UCSD-AML1 (cell line): Measurements from ENCODE around the gene ASB4.
"Not testable (repeated sequence)": the region's sequence is repeated elsewhere in the genome, so short reads cannot be mapped to it uniquely, and the experiment has no call there.

Experiments
- DNase-seq: peaks from one replicate; lab custom pipeline; 2025; ENCODE audit not compliant: unreplicated experiment; lab: John Stamatoyannopoulos, UW

Gene ASB4

GRCh38 chr7:95550546-95550945, 64.8 kb downstream of the ASB4 start:
- no peak for DNase-seq

DNA sequence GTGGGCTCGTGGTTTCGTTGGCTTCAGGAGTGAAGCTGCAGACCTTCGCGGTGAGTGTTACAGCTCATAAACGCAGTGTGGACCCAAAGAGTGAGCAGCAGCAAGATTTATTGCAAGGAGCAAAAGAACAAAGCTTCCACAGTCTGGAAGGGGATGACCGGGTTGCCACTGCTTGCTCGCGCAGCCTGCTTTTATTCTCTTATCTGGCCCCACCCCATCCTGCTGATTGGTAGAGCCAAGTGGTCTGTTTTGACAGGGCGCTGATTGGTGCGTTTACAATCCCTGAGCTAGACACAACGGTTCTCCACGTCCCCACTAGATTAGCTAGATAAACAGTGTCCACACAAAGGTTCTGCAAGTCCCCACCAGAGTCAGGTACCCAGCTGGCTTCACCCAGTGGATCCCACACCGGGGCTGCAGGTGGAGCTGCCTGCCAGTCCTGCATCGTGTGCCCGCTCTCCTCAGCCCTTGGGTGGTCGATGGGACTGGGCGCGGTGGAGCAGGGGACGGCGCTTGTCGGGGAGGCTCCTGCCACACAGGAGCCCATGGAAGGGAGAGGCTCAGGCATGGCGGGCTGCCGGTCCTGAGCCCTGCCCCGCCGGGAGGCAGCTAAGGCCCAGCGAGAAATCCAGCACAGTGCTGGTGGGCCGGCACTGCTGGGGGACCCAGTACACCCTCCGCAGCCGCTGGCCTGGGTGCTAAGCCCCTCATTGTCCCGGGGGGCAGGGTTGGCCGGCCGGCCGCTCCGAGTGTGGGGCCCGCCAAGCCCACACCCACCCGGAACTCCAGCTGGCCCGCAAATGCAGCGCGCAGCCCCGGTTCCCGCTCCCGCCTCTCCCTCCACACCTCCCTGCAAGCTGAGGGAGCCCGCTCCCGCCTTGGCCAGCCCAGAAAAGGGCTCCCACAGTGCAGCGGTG, 66.5 kb downstream of the ASB4 start:
- DNase-seq, result not testable (repeated sequence)

DNA sequence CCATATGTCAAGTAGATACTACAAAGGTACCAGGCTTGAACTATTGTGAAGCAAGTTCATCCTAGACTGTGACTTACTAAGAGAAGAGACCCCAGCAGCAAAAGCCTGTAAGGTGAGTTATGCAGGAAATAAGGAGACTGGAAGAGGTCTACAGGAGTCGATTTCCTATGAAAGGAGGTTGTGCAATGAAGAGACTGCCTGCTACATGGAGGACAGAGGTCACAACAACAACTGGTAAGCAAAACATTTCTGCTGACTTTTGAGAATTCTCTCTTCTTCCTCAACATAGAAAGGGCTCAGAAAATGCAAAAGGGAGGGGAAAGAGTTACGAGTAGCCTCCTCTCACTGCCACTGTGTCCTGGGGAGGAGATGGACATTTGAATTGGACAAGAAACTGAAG, 68.2 kb downstream of the ASB4 start:
- DNase-seq, result no peak

DNA sequence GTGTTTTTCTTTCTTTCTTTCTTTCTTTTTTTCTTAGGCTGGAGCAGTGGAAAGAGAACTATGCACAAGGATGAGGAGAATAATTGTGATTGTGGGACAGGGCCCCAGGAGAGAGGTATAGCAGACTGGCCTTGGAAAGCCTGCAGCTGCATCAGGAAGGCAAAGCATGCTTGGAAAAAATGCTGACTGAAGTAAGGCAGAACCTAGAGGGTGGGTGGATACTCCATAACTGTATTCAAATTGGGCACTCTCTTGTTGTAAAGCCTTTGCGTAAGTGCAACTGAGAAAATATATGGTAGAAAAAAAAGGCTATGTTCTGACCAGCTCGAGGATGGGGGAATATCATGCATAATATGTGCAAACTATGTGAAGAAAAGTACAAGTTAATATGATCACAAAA, 71.0 kb downstream of the ASB4 start:
- DNase-seq, result no peak

DNA sequence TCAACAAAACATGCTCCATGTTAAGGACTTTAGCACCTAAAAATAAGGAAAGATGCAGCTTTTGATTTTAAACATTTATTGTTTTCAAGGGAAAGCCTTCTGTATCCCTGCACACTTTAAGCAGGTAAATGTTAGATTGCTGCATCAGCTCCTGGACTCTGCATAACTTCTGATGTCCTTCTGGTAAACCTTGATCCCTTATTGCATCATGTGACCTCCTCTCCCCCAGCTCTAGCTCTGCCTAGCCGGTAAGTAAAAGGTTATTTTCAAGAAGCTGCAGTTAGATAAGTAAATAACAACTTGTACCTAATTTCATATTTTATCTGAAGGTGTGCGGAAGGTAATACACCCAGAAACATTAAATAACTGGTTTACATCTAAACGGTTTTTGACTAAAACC, 73.1 kb downstream of the ASB4 start:
- DNase-seq, result no peak

DNA sequence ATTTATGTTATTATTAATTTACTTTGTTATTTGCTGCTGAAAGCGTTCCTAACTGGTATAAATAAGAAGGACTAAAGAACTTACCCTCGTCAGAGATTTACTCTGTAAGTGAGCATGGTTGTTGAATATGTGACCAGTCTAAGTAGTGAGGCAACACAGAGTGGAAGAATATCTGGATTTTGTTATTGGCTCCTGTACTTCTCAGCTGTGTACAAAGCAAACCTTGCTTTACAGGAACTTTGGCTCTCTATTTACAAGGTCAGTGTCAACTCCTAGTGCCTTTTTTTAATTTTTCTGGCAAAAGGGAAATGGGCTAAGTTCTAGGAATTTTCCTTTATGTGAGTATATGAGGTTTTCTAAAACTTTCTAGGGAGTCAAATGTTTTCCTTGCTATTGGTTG, 74.9 kb downstream of the ASB4 start:
- no peak for DNase-seq

- no peak for DNase-seq
Measured at GRCh38 chr7:95569720-95570119, 84.0 kb downstream of the ASB4 start.

- no peak for DNase-seq
Measured at GRCh38 chr7:95577137-95577536, 91.4 kb downstream of the ASB4 start.

DNA sequence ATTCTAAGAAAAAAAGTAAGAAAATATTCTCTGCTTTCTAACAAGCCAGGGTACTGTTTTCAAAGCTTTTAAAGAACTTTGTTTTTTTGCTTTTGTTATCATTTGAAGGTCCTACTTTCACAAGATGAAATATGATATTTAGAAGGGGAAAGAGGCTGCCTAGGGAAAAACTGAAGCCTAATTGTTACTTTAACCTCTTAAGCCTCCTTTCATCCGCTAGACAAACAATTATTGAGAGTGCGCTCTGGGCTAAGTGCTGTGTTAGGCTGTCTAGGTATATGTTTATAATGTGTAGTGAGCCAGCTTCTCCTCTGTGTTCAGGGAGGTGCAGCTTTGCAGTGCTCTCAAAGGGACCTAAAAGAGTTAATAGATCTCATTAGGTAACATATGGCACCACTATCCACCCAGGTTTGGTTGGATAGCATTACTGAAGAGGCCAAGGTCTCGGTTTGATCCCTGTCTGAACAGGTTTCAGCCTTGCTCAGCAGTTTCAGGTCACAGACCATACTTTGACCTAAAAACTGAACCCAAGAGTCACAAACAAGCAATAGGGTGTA, 92.6 kb downstream of the ASB4 start:
- DNase-seq, result no peak

GRCh38 chr7:95579318-95579717, 93.6 kb downstream of the ASB4 start:
- DNase-seq, result no peak

DNA sequence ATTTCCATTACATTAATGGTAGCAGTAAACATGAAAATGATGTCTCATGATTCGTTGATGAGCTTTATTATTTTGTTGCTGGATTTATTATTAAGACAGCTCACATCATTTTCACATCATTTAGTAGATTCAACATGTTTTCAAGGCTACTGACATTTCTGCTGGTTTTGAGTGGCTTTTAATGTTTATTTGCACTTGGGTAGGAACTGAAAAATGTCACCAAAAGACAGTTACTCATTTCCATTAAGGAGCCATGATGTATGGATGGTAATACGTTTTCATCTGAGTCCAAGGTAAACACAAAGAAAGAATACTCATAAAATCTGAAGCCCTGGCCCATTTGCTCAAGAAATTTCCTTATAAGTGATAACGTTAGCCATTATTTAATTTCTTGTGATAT, 95.7 kb downstream of the ASB4 start:
- DNase-seq, result no peak

GRCh38 chr7:95582578-95583293, 97.0 kb downstream of the ASB4 start:
- DNase-seq, result no peak

DNA sequence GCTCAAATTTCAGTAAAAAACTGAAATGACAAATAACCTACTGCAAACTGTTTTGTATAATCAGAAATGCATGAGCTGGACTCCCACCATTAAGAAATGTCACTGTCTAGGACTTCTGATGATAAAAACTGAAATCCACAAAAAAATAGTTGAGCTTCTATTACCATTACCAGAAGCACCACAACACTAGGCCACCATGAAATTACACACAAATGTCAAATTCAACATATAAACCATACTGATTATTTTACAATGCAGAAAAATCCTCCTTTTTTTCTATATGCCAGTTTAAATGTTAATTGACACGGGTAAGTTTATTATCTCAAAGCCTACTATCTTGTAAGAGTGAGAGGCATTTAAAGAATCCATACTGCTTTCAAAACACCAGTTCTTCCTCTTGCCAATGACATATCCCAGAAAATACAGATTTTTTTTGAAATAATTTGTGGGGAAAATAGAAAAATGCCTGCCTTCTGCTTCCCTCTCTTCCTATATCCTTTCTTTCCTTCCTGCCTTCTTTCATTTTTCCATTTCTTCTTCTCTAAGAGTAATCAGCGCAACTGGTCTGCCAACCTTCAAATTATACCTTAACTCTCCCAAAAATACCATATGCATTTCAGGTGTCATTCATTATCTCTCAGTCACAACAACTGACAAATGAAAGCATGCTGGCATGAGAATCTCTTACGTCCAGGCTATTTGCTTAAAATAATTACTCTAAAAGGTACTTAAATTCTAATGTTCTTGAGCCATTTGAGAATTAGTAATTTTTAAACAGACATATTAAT, 98.3 kb downstream of the ASB4 start:
- DNase-seq, result no peak

DNA sequence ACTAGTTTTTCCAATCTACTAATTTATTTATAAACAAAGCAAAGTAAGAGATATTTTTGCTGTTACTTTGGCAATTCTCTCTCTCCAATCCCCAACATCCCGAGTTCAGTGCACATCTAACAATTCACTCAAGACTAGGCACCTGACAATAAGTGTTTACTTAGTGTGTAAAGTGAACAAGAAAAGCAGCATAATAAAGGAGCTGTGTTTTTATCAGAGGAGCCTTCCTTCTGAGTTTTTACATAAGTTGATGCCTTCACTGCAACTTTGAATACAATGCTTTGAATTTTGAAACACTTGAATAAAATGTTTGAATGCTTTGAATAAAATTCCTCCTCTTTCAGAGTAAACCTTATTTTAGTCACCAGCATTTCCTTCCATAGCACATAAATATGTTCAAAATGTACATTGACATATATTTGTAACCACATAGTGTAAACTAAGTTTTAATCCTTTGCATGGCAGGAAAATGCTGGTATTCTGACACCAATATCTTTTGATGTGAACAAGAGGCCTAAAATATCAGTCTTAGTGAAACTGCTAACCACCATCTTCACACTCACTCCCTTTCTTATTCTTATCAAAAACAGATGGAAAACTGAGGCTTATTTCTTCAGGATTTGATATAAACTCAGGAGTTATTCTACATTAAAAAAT, 99.2 kb downstream of the ASB4 start:
- no peak for DNase-seq

- no peak for DNase-seq
Measured at GRCh38 chr7:95585426-95585789, 99.7 kb downstream of the ASB4 start.

- no peak for DNase-seq
Measured at GRCh38 chr7:95586951-95587301, 101.2 kb downstream of the ASB4 start.

GRCh38 chr7:95589031-95589430, 103.3 kb downstream of the ASB4 start:
- no peak for DNase-seq

DNA sequence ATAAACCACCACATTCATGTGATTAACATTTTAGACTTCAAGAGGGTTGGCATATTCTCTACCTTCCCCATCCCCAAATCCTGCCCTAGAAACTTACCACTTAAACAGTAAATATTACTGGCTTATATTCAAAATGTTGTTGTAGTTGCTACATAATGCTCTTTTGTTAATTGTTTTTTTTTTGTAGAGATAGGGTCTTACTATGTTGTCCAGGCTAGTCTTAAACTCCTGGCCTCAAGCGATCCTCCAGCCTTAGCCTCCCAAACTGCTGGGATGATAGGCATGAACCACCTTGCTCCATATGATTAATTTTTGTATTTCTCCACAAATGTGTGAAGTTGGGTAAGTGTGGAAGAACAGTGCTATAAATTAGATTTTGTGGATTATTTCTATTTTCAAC, 104.0 kb downstream of the ASB4 start:
- no peak for DNase-seq
